ENCODE results near the gene FAM53B.

The FAM53B gene

DNA sequence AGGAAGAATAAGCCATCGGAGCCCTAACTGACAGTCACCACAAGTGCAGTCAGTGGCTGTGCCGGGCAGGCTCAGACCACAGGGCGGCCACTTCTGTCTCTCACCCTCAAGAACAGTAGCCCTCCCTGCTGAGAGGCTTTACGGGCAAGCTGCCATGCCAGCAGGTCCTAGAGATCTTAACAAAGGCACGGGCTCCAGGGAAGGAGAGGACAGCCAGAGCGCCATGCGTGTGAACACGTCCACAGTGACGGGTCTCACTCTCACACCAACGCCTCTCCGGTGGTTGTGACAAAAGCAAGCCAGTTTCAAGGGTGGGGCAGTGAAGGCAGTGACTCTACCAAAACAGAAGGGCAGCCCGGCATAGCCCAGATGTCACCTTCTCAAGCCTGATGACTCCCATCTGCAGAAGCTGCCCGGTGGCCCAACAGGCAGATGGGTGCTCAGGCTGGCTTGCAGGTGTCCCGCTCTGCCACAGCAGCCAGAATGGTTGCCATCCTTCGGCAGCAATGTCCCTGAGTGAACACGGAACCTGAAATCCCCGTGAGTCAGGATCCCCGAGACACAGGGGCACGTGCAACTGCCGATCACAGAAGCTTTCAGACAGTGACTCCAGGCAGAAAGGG, 102.0 kb downstream of the FAM53B start:
- no peak for ATAC-seq
- TF ChIP-seq ESRRG (CRISPR knock-in tag; IDR thresholded peaks at IDR 0.05) (no peak), PPARA (CRISPR knock-in tag; IDR thresholded peaks at IDR 0.05; ENCODE audit: borderline replicate concordance) (no peak), ZNF565 (CRISPR knock-in tag; conservative IDR thresholded peaks at IDR 0.05; ENCODE audit: low read depth) (no peak)
- TF ChIP-seq, protein P1, sequence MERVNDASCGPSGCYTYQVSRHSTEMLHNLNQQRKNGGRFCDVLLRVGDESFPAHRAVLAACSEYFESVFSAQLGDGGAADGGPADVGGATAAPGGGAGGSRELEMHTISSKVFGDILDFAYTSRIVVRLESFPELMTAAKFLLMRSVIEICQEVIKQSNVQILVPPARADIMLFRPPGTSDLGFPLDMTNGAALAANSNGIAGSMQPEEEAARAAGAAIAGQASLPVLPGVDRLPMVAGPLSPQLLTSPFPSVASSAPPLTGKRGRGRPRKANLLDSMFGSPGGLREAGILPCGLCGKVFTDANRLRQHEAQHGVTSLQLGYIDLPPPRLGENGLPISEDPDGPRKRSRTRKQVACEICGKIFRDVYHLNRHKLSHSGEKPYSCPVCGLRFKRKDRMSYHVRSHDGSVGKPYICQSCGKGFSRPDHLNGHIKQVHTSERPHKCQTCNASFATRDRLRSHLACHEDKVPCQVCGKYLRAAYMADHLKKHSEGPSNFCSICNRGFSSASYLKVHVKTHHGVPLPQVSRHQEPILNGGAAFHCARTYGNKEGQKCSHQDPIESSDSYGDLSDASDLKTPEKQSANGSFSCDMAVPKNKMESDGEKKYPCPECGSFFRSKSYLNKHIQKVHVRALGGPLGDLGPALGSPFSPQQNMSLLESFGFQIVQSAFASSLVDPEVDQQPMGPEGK (CRISPR knock-in tag; IDR thresholded peaks at IDR 0.05; ENCODE audit: borderline replicate concordance), result no peak
- TF ChIP-seq, protein P2, sequence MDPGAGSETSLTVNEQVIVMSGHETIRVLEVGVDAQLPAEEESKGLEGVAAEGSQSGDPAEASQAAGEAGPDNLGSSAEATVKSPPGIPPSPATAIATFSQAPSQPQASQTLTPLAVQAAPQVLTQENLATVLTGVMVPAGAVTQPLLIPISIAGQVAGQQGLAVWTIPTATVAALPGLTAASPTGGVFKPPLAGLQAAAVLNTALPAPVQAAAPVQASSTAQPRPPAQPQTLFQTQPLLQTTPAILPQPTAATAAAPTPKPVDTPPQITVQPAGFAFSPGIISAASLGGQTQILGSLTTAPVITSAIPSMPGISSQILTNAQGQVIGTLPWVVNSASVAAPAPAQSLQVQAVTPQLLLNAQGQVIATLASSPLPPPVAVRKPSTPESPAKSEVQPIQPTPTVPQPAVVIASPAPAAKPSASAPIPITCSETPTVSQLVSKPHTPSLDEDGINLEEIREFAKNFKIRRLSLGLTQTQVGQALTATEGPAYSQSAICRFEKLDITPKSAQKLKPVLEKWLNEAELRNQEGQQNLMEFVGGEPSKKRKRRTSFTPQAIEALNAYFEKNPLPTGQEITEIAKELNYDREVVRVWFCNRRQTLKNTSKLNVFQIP (CRISPR knock-in tag; IDR thresholded peaks at IDR 0.05; ENCODE audit: borderline replicate concordance, low read depth), result no peak

DNA sequence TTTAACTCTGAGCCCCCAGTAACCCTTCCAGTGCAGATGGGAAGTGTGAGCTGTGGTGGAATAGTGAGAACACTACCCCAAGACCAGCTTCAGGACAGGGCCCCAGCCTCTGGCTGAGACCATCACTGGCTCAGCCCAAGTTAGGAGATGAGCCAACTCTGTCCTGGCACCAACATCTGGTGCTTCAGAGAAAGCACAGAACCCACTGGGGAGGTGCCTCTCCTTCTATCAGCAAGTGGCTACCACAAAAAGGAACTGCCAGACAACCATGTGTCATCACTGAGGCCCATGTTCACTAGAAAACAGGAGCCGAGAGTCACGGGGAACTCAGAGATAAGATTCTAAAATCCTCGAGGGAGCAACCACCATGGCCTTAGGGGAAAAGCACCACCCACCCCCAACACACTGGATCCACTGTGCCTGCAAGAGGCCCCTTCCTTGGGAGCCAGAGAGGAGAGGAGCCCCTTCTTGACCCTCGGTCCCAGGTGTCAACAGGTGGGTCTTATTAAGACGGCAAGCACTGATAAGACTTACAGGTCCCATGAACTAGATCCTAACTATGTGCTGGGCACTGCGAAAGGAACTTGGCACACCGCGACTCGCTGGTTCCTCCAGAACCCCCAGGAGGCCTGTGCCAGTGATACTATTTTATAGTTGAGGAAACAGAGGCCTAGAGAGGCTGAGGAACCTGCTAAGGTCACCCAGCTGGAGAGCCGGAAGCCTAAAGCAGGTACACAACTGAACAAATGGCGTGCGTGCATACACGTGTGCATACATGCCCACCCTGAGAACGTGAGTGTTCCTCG, 102.7 kb downstream of the FAM53B start:
- TF ChIP-seq TCF4 (CRISPR knock-in tag; IDR thresholded peaks at IDR 0.05; ENCODE audit: borderline replicate concordance) (peak; percentile 35; the same call in 1 of the 2 replicates), RARB (CRISPR knock-in tag; IDR thresholded peaks at IDR 0.05) (no peak)
- peak; percentile 68 for ATAC-seq

DNA sequence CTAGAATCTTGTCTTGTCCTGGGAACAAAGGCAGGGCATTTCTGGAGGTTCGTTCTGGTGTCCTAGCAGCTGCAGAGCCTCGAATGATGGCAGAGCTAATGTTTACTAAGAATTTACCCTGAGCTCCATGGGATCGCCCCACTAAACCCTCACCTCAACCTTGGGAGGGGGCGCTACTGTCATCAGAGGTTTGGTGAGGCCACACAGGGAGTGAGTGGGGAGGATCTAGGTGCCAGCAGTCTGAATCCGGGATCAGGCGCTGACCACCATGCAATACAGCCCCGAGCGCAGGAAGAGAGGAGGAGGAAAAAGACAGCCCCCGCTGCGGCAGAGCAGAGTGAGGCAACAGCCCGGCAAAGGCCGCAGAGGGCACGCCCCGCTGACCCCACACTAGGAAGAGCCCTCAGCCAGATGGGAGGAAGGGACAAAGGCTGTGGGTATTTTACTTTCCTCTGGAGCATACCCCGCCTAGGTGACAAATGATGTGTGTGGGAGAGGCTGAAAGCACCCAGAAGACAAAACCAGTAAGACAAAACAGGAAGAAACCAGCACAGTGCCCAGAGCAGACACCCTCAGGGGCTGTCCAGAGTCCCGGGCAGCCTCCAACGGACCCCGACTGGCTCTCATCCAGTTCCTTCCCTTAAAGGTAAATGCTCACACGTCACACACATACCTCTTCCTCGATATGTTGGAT, 103.5 kb downstream of the FAM53B start:
- no peak for ATAC-seq
- TF ChIP-seq, protein P3, sequence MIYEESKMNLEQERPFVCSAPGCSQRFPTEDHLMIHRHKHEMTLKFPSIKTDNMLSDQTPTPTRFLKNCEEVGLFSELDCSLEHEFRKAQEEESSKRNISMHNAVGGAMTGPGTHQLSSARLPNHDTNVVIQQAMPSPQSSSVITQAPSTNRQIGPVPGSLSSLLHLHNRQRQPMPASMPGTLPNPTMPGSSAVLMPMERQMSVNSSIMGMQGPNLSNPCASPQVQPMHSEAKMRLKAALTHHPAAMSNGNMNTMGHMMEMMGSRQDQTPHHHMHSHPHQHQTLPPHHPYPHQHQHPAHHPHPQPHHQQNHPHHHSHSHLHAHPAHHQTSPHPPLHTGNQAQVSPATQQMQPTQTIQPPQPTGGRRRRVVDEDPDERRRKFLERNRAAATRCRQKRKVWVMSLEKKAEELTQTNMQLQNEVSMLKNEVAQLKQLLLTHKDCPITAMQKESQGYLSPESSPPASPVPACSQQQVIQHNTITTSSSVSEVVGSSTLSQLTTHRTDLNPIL (CRISPR knock-in tag; IDR thresholded peaks at IDR 0.05; ENCODE audit: low read depth), result no peak
- TF ChIP-seq PPARA (CRISPR knock-in tag; IDR thresholded peaks at IDR 0.05; ENCODE audit: borderline replicate concordance) (no peak), OSR1 (CRISPR knock-in tag; IDR thresholded peaks at IDR 0.05) (no peak), ZFP30 (CRISPR knock-in tag; IDR thresholded peaks at IDR 0.05) (no peak), ARNTL (CRISPR knock-in tag; IDR thresholded peaks at IDR 0.05; ENCODE audit: borderline replicate concordance, low read depth) (no peak), ZFP3 (CRISPR knock-in tag; IDR thresholded peaks at IDR 0.05) (no peak), ZNF70 (CRISPR knock-in tag; IDR thresholded peaks at IDR 0.05) (no peak), ISL1 (CRISPR knock-in tag; IDR thresholded peaks at IDR 0.05) (no peak)

DNA sequence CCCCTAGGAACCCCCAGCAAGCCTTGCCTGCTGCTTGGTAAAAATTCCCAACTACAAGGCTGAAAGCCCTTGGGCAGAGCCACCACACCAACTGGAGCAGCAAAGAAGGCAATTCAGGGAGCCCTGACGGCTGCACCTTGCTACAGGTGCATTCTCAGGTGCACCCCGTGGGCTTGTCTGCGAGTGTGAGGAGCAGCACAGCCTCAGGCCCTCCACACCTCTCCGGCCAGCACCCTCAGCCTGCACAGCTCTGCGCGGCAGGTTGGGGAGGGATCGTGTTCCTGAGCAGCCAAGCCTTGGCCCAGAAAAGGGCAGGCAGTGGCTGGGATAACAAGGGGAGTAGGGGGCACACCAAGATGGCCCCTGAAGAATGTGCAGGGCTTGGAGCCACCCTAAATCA, 104.1 kb downstream of the FAM53B start:
- ATAC-seq, result no peak
- TF ChIP-seq, protein P4, sequence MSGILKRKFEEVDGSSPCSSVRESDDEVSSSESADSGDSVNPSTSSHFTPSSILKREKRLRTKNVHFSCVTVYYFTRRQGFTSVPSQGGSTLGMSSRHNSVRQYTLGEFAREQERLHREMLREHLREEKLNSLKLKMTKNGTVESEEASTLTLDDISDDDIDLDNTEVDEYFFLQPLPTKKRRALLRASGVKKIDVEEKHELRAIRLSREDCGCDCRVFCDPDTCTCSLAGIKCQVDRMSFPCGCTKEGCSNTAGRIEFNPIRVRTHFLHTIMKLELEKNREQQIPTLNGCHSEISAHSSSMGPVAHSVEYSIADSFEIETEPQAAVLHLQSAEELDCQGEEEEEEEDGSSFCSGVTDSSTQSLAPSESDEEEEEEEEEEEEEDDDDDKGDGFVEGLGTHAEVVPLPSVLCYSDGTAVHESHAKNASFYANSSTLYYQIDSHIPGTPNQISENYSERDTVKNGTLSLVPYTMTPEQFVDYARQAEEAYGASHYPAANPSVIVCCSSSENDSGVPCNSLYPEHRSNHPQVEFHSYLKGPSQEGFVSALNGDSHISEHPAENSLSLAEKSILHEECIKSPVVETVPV (CRISPR knock-in tag; IDR thresholded peaks at IDR 0.05), result no peak
- TF ChIP-seq, protein P2 (CRISPR knock-in tag; IDR thresholded peaks at IDR 0.05; ENCODE audit: borderline replicate concordance, low read depth), result no peak
- TF ChIP-seq CSDC2 (CRISPR knock-in tag; IDR thresholded peaks at IDR 0.05) (no peak), ZNF565 (CRISPR knock-in tag; conservative IDR thresholded peaks at IDR 0.05; ENCODE audit: low read depth) (no peak), PPARA (CRISPR knock-in tag; IDR thresholded peaks at IDR 0.05; ENCODE audit: borderline replicate concordance) (no peak), SNAI2 (CRISPR knock-in tag; IDR thresholded peaks at IDR 0.05) (no peak), OSR1 (CRISPR knock-in tag; IDR thresholded peaks at IDR 0.05) (no peak), TCF4 (CRISPR knock-in tag; IDR thresholded peaks at IDR 0.05; ENCODE audit: borderline replicate concordance) (no peak), GLIS3 (CRISPR knock-in tag; IDR thresholded peaks at IDR 0.05) (no peak), BACH2 (CRISPR knock-in tag; IDR thresholded peaks at IDR 0.05; ENCODE audit: borderline replicate concordance) (no peak), TOX (CRISPR knock-in tag; IDR thresholded peaks at IDR 0.05; ENCODE audit: borderline replicate concordance) (no peak), ISL1 (CRISPR knock-in tag; IDR thresholded peaks at IDR 0.05) (no peak), RARB (CRISPR knock-in tag; IDR thresholded peaks at IDR 0.05) (no peak), ZFP30 (CRISPR knock-in tag; IDR thresholded peaks at IDR 0.05) (no peak), ZFP3 (CRISPR knock-in tag; IDR thresholded peaks at IDR 0.05) (no peak)
- TF ChIP-seq, protein P5, sequence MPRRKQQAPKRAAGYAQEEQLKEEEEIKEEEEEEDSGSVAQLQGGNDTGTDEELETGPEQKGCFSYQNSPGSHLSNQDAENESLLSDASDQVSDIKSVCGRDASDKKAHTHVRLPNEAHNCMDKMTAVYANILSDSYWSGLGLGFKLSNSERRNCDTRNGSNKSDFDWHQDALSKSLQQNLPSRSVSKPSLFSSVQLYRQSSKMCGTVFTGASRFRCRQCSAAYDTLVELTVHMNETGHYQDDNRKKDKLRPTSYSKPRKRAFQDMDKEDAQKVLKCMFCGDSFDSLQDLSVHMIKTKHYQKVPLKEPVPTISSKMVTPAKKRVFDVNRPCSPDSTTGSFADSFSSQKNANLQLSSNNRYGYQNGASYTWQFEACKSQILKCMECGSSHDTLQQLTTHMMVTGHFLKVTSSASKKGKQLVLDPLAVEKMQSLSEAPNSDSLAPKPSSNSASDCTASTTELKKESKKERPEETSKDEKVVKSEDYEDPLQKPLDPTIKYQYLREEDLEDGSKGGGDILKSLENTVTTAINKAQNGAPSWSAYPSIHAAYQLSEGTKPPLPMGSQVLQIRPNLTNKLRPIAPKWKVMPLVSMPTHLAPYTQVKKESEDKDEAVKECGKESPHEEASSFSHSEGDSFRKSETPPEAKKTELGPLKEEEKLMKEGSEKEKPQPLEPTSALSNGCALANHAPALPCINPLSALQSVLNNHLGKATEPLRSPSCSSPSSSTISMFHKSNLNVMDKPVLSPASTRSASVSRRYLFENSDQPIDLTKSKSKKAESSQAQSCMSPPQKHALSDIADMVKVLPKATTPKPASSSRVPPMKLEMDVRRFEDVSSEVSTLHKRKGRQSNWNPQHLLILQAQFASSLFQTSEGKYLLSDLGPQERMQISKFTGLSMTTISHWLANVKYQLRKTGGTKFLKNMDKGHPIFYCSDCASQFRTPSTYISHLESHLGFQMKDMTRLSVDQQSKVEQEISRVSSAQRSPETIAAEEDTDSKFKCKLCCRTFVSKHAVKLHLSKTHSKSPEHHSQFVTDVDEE (CRISPR knock-in tag; IDR thresholded peaks at IDR 0.05), result no peak

All from SK-N-SH treated with all-trans-retinoic acid at 6 μM for 48 hours (cell line).